ENCODE results near the gene ADIPOR1.

DNA sequence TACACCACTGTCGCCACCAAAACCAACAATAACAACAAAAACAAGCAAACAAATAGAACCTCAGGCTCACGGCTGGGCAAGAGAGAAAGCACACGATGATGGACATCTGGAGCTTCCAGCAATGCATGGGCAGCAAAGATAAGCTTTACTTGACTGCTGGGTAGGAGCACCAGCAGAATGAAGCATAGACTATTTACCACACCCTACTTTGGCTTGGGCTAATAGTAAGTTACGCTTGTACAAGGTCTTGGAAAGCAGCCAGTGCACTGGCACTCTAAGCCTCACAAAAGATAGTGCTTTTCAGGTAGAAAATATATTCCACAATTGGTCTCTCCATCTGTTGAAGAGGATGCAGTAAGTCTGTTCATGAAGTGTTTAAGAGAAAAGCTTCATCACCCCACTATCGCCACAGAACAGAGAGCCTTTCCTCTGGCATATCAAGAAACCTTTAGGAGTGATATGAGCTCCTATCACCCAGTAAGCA, 13.6 kb downstream of the ADIPOR1 start:
- TF ChIP-seq NFE2L2 (IDR thresholded peaks at IDR 0.05; ENCODE audit: low read depth, low read length), result no peak
- TF ChIP-seq, protein P1, sequence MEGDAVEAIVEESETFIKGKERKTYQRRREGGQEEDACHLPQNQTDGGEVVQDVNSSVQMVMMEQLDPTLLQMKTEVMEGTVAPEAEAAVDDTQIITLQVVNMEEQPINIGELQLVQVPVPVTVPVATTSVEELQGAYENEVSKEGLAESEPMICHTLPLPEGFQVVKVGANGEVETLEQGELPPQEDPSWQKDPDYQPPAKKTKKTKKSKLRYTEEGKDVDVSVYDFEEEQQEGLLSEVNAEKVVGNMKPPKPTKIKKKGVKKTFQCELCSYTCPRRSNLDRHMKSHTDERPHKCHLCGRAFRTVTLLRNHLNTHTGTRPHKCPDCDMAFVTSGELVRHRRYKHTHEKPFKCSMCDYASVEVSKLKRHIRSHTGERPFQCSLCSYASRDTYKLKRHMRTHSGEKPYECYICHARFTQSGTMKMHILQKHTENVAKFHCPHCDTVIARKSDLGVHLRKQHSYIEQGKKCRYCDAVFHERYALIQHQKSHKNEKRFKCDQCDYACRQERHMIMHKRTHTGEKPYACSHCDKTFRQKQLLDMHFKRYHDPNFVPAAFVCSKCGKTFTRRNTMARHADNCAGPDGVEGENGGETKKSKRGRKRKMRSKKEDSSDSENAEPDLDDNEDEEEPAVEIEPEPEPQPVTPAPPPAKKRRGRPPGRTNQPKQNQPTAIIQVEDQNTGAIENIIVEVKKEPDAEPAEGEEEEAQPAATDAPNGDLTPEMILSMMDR (conservative IDR thresholded peaks at IDR 0.05; ENCODE audit: low read depth, low read length), result no peak
- TF ChIP-seq POLR2A (IDR thresholded peaks at IDR 0.05; ENCODE audit: low read depth, low read length), result no peak
- TF ChIP-seq RAD21 (IDR thresholded peaks at IDR 0.05; ENCODE audit: low read length), result no peak
- no peak for TF ChIP-seq MAZ (IDR thresholded peaks at IDR 0.05; ENCODE audit: borderline replicate concordance, low read depth, low read length)
- TF ChIP-seq BHLHE40 (IDR thresholded peaks at IDR 0.05; ENCODE audit: low read depth, low read length), result no peak

All from IMR-90 (cell line).